GM18507 (cell line): ENCODE data around the gene RELB.

ENCODE experiments used
- DNase-seq: peaks from one replicate; pipeline ENCODE4 v3.0.0; 2011; ENCODE audit warnings: low read depth; ENCODE audit not compliant: insufficient read length; ENCODE audit errors: extremely low spot score
- FAIRE-seq: peaks from 2 replicates; lab custom pipeline; 2011; peaks lifted over from hg19 to GRCh38; lab: Jason Lieb, UNC

RELB gene

DNA sequence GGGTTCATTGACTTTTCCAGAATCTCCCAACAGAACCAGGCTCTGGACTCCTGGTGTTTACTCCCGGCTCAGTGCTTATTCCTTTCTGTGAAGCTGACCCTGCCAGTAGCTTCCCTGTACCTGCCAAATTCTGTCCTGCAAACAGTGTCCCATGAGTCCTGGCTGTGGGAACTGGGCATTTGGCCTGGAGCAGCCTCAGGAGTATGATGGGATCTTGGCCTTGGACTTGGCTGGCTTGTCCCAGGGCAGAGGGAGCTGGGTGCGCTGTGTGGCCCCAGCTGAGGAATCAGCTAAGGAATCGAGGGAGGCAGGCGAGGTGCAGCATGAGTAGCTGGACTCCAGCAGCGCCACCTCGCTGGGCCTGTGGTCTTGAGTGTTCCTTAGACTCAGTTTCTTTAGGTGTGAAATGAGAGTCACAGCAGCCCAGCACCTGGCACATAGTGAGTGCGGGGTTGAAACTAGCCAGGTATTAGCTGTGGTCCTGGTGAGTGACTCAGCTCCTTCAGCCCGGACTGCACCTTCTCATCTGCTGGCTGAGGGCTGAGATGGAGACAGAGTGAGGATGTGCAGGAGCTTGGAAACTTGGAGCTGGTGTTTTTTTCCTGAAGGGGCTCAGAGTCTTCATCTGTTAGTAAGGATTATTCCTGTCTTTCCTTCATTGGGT is 47.9 kb downstream of the RELB start:
- DNase-seq (no peak), FAIRE-seq (no peak)

DNA sequence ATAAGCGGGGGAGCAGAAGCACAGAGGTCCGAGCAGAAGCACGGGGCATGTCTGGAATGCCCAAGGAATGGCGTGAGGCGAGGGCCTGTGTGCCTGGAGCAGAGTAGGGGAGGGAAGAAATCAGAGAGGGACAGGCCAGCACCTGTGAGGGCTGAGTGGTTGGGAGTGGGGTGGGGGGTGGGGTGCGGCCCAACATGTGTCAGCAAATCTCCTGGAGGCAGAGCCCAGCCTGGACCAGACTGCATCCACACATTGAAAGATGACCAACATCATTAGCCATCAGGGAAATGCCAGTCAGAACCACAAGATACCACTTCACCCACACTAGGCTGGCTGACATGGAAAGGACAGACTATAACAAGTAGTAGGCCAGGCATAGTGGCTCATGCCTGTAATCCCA is 48.8 kb downstream of the RELB start:
- DNase-seq (no peak), FAIRE-seq (no peak)

GRCh38 chr19:45051929-45052579 is 50.8 kb downstream of the RELB start:
- FAIRE-seq (peak; percentile 66), DNase-seq (no peak)

- FAIRE-seq: no peak
- DNase-seq: no peak
Observed at GRCh38 chr19:45056831-45057230, 55.6 kb downstream of the RELB start.

- DNase-seq (no peak), FAIRE-seq (no peak)
Observed at GRCh38 chr19:45057444-45057843, 56.2 kb downstream of the RELB start.

DNA sequence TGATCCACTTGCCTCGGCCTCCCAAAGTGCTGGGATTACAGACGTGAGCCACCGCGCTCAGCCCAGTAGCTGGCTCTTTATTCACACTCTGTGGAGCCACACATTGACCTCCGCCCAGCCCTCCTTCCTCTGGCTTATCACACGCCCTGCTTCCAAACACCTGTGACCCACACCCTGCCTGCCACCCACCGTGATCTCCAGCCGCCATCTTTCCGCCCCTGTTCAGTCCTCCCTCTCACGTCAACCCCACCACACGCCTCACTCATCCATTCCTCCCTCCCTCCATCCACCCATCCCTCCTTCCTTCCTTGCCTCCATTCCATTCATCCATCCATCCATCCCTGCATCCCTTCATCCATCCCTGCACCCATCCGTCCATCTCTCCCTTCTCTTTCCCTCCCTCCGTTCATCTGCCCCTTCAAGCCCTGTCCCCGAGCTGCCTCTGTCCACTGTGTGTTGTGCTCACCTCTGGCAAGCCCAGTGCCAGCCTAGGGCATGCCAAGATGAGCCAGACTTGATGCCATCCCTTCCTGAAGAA is 57.4 kb downstream of the RELB start:
- DNase-seq (no peak), FAIRE-seq (no peak)

DNA sequence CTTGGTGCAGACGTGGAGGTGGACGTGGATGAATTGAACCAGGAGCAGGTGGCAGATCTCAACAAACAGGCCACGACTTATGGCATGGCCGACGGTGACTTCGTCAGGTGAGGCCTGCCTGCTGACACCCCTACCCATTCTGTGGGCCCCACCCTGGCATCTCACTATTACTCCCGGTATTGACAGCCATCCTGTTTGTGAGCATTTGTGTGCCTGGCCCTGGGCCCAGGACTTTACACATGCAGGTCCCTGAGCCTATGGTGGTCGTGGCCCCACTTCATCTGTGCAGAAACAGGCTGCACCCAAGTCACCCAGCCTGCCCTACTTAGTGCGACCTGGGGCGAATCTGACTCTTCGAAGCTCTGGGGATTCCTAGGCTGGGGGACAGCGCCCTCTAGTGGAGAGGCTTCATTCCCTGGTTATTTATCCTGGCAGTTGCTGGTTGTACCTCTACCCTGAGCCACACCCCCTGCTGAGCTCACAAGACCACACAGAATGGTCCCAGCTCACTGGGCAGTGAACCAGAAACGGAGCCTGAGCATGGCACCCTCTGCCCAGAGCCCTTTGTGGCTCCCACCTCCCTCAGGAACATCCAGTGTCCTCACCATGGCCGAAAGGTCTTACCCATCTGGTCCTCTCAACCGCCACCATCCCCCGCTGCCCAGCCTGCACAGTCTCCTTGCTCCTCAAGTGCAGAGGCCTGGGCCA is 58.1 kb downstream of the RELB start:
- peak; percentile 77 for DNase-seq
- peak; percentile 88 for FAIRE-seq

DNA sequence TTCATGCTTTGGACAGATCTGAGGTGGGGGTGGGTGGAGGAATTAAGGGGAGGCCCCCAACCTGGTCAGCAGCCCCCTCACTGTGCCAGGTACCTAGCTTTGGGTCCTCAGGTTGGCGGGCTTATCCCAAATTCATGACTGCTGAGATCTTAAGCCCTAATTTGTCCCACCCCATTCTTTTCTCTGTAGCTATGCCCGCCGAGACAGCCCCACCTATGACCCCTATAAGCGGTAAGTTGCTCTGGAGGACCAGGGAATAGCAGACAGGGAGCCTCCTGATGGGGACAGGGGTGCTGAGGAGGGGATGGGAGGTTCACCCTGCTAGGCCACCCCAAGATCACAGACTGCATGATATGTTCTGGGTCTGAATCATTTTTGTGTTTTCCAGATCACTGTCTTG is 60.7 kb downstream of the RELB start:
- FAIRE-seq (no peak), DNase-seq (no peak)

GRCh38 chr19:45063851-45064801 is 62.9 kb downstream of the RELB start:
- no peak for FAIRE-seq
- DNase-seq: no peak

DNA sequence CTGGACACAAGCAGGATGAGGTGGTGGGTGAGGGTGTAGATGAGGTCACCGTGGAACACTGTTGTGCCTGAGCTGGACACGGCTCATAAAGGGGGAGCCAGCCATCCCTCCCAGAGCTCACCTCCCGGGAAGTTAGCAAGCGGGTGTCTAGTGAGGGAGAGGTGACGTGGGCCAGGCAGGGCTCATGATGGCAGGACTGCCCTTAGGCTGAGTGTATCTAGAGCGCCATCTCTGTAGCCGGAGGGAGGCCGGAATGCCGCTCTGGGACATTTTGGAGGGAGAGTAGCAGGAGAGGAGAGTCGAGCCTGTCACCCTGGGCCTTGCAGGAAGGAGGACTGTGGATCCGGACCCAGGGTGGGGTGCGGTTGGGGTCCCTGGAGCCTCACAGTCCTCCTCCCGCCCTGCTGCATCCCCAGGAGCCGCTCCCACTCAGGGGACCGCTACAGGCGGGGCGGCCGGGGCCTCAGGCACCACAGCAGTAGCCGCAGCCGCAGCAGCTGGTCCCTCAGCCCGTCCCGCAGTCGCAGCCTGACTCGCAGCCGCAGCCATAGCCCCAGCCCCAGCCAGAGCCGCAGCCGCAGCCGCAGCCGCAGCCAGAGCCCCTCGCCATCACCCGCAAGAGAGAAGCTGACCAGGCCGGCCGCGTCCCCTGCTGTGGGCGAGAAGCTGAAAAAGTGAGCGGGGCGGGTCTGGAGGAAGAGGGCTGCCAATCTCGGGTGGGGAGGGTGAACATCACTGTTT is 65.8 kb downstream of the RELB start:
- no peak for FAIRE-seq
- no peak for DNase-seq

GRCh38 chr19:45068041-45068440 is 66.8 kb downstream of the RELB start:
- DNase-seq (no peak), FAIRE-seq (no peak)

GRCh38 chr19:45069056-45069455 is 67.8 kb downstream of the RELB start:
- FAIRE-seq: no peak
- DNase-seq: no peak

- no peak for FAIRE-seq
- no peak for DNase-seq
Observed at GRCh38 chr19:45070214-45070613, 69.0 kb downstream of the RELB start.

- no peak for FAIRE-seq
Observed at GRCh38 chr19:45070861-45071544, 69.7 kb downstream of the RELB start.

GRCh38 chr19:45071545-45071938 is 70.3 kb downstream of the RELB start:
- DNase-seq (no peak), FAIRE-seq (no peak)

More at GRCh38 chr19:45070861-45071544, 69.7 kb downstream of the RELB start:
- no peak for DNase-seq

DNA sequence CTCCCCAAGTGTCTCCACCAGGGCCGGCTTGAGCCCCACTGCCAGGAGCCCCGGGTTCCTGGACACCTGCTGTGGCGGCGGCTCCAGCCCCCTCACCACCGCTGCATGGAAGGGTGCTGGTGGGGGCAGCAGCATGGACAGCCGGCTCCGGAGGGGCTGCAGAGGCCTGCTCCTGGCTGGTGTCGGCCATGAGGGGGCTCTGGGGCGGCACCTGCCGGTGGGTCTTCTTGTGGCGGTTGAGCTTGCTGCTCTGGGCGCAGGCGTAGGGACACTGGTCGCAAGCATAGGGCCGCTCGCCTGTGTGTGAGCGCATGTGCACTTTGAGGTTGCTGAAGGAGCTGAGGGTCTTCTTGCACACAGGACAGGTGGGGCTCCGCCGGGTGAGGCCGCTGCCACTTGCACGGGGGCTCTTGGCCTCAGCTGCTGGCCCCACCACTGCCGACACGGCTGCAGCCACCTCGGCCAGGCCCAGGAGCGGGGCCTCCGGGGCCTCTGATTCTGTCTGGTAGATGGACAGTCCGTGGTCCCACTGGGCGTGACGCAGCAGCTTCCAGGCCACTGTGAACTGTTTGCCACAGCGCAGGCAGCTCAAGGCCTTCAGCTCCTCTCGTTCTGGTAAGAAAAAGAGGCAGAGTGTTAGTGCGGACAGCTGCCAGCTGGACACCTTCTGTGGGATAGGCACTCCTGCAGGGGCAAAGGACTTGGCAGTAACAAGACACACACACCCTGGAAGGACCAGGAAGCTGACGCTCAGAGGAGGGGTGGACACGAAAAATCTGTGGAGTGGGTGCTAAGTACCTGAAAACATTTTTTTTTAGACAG is 70.9 kb downstream of the RELB start:
- FAIRE-seq (no peak), DNase-seq (no peak)

GRCh38 chr19:45074744-45075300 is 73.6 kb downstream of the RELB start:
- DNase-seq: no peak
- FAIRE-seq: no peak
